CD4-positive, alpha-beta T cell (primary cell): Measurements from ENCODE around the gene GPR180. TPM values are rescaled to one million over a fixed set of nuclear protein-coding genes. Genes with fewer than 3 reads are reported as not detected.

ENCODE experiments used
- ATAC-seq: fragments of 200-7000 bp; cut with Tn5 transposase; one replicate; pipeline ENCODE4 v1.10.0; 2022; ENCODE audit warnings: mild to moderate bottlenecking; ENCODE audit not compliant: poor library complexity
- CTCF ChIA-PET: fragments of 350-600 bp; sonication (Branson Sonifier 250); formaldehyde crosslinking; loops from one replicate; lab custom pipeline; 2021; ENCODE audit warnings: antibody characterized with exemption, inconsistent platforms; lab: Charles Lee
- POLR2A ChIA-PET: fragments of 350-600 bp; sonication (Branson Sonifier 250); formaldehyde crosslinking; loops from one replicate; lab custom pipeline; 2021; ENCODE audit warnings: antibody characterized with exemption, inconsistent platforms; lab: Charles Lee
- DNase-seq, 14 experiments: peaks; one replicate each; pipeline ENCODE4 v3.0.0-alpha.2; 2013 to 2020; ENCODE audit warnings: mixed read lengths in 2 of 14
- H3K27ac ChIP-seq, 2 donors: one replicate each; pipeline versions ENCODE4 v1.5.1 to v1.7.0; 2013; ENCODE audit warnings: low read length in 2 of 2, low read depth in 1 of 2, mild to moderate bottlenecking in 1 of 2
- H3K27me3 ChIP-seq, 2 experiments: 1 replicate in 1 of 2; 2 replicates in 1 of 2; pipeline versions ENCODE4 v1.6.1 to v1.7.0; 2013; ENCODE audit warnings: low read length in 2 of 2, control low read depth in 1 of 2, mild to moderate bottlenecking in 1 of 2, moderate library complexity in 1 of 2; ENCODE audit not compliant: insufficient read depth in 2 of 2, control insufficient read depth in 1 of 2
- H3K36me3 ChIP-seq: one replicate; pipeline ENCODE4 v1.6.1; 2013; ENCODE audit warnings: low read length, control low read depth; ENCODE audit not compliant: insufficient read depth
- H3K4me1 ChIP-seq: one replicate; pipeline ENCODE4 v1.6.1; 2013; ENCODE audit warnings: low read length, control low read depth; ENCODE audit not compliant: insufficient read depth
- H3K4me3 ChIP-seq: one replicate; pipeline ENCODE4 v1.5.1; 2013; ENCODE audit warnings: mild to moderate bottlenecking, low read length, moderate library complexity
- H3K9me3 ChIP-seq, 2 experiments: 1 replicate in 1 of 2; 2 replicates in 1 of 2; pipeline versions ENCODE4 v1.6.1 to v1.7.0; 2013; ENCODE audit warnings: low read length in 2 of 2, mild to moderate bottlenecking in 2 of 2, control low read depth in 1 of 2, moderate library complexity in 1 of 2; ENCODE audit not compliant: control insufficient read depth in 1 of 2, insufficient read depth in 1 of 2
- H3K27ac Mint-ChIP-seq: one replicate; pipeline ENCODE4 v1.8.0; 2020; ENCODE audit warnings: mixed read lengths
- H3K27me3 Mint-ChIP-seq: one replicate; pipeline ENCODE4 v1.8.0; 2021; ENCODE audit warnings: mixed read lengths
- H3K36me3 Mint-ChIP-seq: one replicate; pipeline ENCODE4 v1.8.0; 2021; ENCODE audit warnings: low read depth, mixed read lengths
- H3K4me1 Mint-ChIP-seq: one replicate; pipeline ENCODE4 v1.8.0; 2021; ENCODE audit warnings: low read depth, mixed read lengths
- H3K4me3 Mint-ChIP-seq: one replicate; pipeline ENCODE4 v1.8.0; 2020; ENCODE audit warnings: mild to moderate bottlenecking, mixed read lengths
- H3K9me3 Mint-ChIP-seq: one replicate; pipeline ENCODE4 v1.8.0; 2020; ENCODE audit warnings: mixed read lengths
- CTCF ChIP-seq: fragments of 200-600 bp; IDR thresholded peaks from one replicate; pipeline ENCODE4 v1.8.0; 2022; ENCODE audit warnings: antibody characterized with exemption, mild to moderate bottlenecking
- intact Hi-C, 2 experiments: fragments of 100-400 bp; cut with DNase I in 1 of 2; cut with micrococcal nuclease in 1 of 2; formaldehyde crosslinking; loops; one replicate each; pipeline versions ENCODE4 v1.15.1 to v1.9.0; 2023 to 2025; cut with DNase I, micrococcal nuclease
- polyA plus RNA-seq, 2 donors: library from polyadenylated mRNA; unstranded; fragments of 120-200 nt; gene quantifications; one replicate each; pipeline ENCODE4 v1.2.1, GENCODE V29; 2013
- total RNA-seq, 174 experiments: library from RNA in 2 of 174; stranded (reverse) in 2 of 174; gene quantifications; one replicate each; pipeline ENCODE4 v1.2.3 and lab custom pipeline; 2021 to 2026

Gene GPR180
- total RNA-seq = under 1 TPM; 0.80 to 0.92 TPM
- 3.3 TPM for polyA plus RNA-seq (2013, experiment 1 of 2)
- 4.1 TPM for polyA plus RNA-seq (2013, experiment 2 of 2)
- 6.8 to 90.1 (median 31.2) reads per million in 172 experiments for total RNA-seq (lab: John Stamatoyannopoulos, UW)

- TF ChIP-seq CTCF = no peak
- Mint-ChIP-seq H3K4me3 (peak within 1 kb of the TSS; percentile 87), H3K36me3 (peaks cover 8% of the 10 kb centered on the region), H3K27ac (peak within 1 kb of the TSS; percentile 75), H3K27me3 (no peaks in the 10 kb centered on the region), H3K9me3 (no peaks in the 10 kb centered on the region), H3K4me1 (peaks cover 31% of the 10 kb centered on the region)
- peak within 1 kb of the TSS; percentile 76 for H3K4me3 ChIP-seq
- ChIA-PET CTCF (interaction anchor here (1.4 kb wide), 1 partner anchor 23 kb away, joined by 4 read pairs; no protein-coding TSS in a partner anchor), POLR2A (interaction anchor here (1.0 to 2.3 kb wide), 5 partner anchors 9 to 278 kb away, joined by 3 to 32 read pairs (median 5); no protein-coding TSS in a partner anchor)
- H3K4me1 ChIP-seq = peaks cover 17% of the 10 kb centered on the region
- ATAC-seq = peak; percentile 98
- intact Hi-C loops = loop anchor here (2.0 to 10.0 kb wide), 3 partner anchors 53 to 583 kb away; no protein-coding TSS in a partner anchor
- DNase-seq = peak; percentile 72 to 98 (median 84)
- no peaks in the 10 kb centered on the region for H3K27me3 ChIP-seq
- H3K9me3 ChIP-seq = no peaks in the 10 kb centered on the region
- H3K27ac ChIP-seq = peak within 1 kb of the TSS; percentile 59 to 61
- peaks cover 5% of the 10 kb centered on the region for H3K36me3 ChIP-seq
These were observed at the start of gene GPR180 for GRCh38 chr13:94601446-94602431. Gene GPR180, plus strand, starts transcription at chr13:94601857. Its CDS starts 71 bp downstream, at chr13:94601928.

- intact Hi-C loops = loop anchor here in 1 of 2 experiments (10.0 kb wide), 1 partner anchor 633 kb away; no protein-coding TSS in a partner anchor
- POLR2A ChIA-PET = no interaction called here
- Histone ChIP-seq H3K4me3 (no peak overlapping the region), H3K9me3 (no peaks in the 10 kb centered on the region), H3K27me3 (no peaks in the 10 kb centered on the region), H3K36me3 (no peaks in the 10 kb centered on the region), H3K27ac (no peak overlapping the region), H3K4me1 (peaks cover 28% of the 10 kb centered on the region)
- H3K36me3 Mint-ChIP-seq = peaks cover 16% of the 10 kb centered on the region
- ATAC-seq = no peak
- peaks cover 7% of the 10 kb centered on the region for H3K27me3 Mint-ChIP-seq
- H3K4me3 Mint-ChIP-seq = peak overlapping the region; percentile 30
- H3K4me1 Mint-ChIP-seq = peaks cover 22% of the 10 kb centered on the region
- H3K27ac Mint-ChIP-seq = no peak overlapping the region
- no peak for DNase-seq
- CTCF ChIA-PET = no interaction called here
- H3K9me3 Mint-ChIP-seq = peaks cover 4% of the 10 kb centered on the region
- TF ChIP-seq CTCF = no peak
These were observed 49.6 kb upstream of the GPR180 start for GRCh38 chr13:94552095-94552494.

GRCh38 chr13:94553766-94554165 is 47.9 kb upstream of the GPR180 start:
- H3K36me3 Mint-ChIP-seq = peaks cover 13% of the 10 kb centered on the region
- ChIA-PET CTCF (no interaction called here), POLR2A (no interaction called here)
- Histone ChIP-seq H3K36me3 (no peaks in the 10 kb centered on the region), H3K27ac (no peak overlapping the region), H3K4me1 (peaks cover 20% of the 10 kb centered on the region), H3K9me3 (no peaks in the 10 kb centered on the region), H3K27me3 (no peaks in the 10 kb centered on the region), H3K4me3 (no peak overlapping the region)
- no peak for TF ChIP-seq CTCF
- peaks cover 4% of the 10 kb centered on the region for H3K9me3 Mint-ChIP-seq
- DNase-seq (no peak), ATAC-seq (no peak)
- no peak overlapping the region for H3K4me3 Mint-ChIP-seq
- H3K4me1 Mint-ChIP-seq = peaks cover 18% of the 10 kb centered on the region
- H3K27ac Mint-ChIP-seq = no peak overlapping the region
- intact Hi-C loops = loop anchor here in 1 of 2 experiments (10.0 kb wide), 1 partner anchor 631 kb away; no protein-coding TSS in a partner anchor
- H3K27me3 Mint-ChIP-seq = peaks cover 7% of the 10 kb centered on the region
